H7 (cell line): Measurements from ENCODE around the gene KCNQ1. TPM values are rescaled to one million over a fixed set of nuclear protein-coding genes. Genes with fewer than 3 reads are reported as not detected.
A peak's percentile ranks its signal among the peaks of the same experiment; 100 is the strongest.

Experiments
- DNase-seq: peaks from one replicate; pipeline ENCODE4 v3.0.0; 2012
- H3K27me3 ChIP-seq: 2 replicates; pipeline ENCODE4 v1.6.0; 2011; ENCODE audit warnings: mild to moderate bottlenecking, low read length; ENCODE audit not compliant: control insufficient read depth, insufficient read depth
- H3K36me3 ChIP-seq: replicated peaks from 2 replicates; pipeline ENCODE4 v1.5.1; 2011; ENCODE audit warnings: low read length; ENCODE audit not compliant: control insufficient read depth, insufficient read depth
- H3K4me3 ChIP-seq: 2 replicates; pipeline ENCODE4 v1.5.1; 2011; ENCODE audit warnings: low read depth, mild to moderate bottlenecking, control low read depth, low read length, moderate library complexity; ENCODE audit not compliant: insufficient read depth
- total RNA-seq: library from RNA; depleted of rRNA; stranded (reverse); fragments of >200 nt; shearing (Covaris generic); gene quantifications from 2 replicates; pipeline ENCODE4 v1.2.3, GENCODE V29; 2014

The KCNQ1 gene
- total RNA-seq, 1 experiment from 2014 or later = 0.48 TPM

DNA sequence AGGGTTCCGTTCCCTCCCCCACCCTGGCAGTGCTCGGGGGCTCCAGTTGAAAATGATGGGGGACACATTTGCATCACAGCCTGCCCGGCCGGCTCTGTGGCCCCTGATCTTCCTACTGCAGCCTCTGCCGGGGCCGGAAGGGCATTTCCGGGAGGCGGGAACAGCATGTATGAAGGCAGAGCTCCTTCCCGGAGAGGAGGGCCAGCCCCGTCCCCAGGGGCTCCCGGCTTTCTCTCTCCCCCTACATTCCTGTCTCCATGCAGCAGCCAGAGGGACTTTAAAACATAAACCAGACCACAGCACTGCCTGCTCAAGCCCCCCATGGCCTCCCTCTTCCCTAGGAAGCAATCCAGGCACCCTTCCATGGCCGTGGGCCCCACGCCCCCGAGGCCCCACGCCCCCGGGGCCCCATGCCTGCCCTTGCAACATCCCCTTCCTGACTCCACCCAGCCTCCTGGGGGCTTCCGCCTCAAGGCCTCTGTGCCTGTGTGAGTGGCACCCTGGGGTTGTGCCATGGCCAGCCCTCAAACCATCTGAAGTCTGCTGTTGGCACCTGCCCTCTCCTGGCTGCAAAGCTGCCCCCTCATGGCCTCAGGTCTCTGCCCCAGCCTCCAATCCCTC is 367.7 kb downstream of the KCNQ1 start:
- no peak overlapping the region for H3K4me3 ChIP-seq
- peaks cover 6% of the 10 kb centered on the region for H3K27me3 ChIP-seq
- H3K36me3 ChIP-seq = no peaks in the 10 kb centered on the region
- DNase-seq = peak; percentile 85

DNA sequence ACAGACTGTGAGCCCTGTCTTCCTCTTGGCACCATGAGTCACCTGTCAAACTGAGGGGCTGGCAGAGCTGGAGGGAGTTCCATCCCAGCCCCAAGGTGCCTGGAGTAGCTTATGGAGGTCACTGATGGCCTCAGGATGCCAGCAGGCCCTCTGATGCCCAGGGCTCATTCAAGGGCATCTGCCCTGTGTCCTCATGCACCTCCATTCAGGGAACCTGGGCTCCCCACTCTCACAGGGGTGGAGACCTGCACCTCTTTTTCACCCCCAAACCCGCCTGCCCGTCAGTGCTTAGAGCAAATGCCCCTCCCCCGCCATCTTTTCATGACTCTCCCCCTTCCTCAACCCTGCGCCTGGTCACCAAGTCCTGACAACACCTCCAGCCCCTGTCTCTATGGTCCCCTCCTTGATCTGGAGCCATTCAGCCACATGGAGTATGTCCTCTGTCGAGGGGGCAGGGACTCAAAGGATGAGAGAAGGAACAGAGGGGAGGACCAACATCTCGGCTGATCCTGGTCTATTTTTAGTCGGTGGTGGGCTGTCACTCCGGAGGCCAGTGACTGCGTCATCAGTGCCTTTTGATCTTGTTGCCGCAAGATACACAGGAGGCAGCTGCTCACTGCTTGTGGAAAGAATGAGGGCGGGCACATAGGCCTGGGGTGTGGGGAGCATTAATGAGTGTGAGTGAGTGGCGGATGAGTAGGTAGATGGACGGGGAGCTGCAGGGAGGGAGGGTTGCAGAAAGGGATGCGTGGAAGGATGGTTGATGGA is 368.5 kb downstream of the KCNQ1 start:
- no peaks in the 10 kb centered on the region for H3K36me3 ChIP-seq
- DNase-seq = no peak
- peaks cover 6% of the 10 kb centered on the region for H3K27me3 ChIP-seq
- no peak overlapping the region for H3K4me3 ChIP-seq

DNA sequence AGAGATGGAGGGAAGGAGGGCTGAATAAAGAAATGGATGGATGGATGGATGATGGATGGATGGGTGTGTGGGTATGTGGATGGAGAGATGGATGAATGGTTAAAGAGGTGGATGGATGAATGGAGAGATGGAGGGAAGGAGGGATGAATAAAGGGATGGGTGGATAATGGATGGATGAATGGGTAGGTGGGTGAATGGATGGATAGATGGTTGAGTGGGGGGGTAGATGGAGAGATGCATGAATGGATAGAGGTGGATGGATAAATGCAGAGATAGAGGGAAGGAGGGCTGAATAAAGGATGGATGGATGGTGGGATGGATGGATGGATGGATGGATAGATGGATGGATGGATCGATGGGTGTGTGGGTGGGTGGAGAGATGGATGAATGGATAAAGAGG is 369.2 kb downstream of the KCNQ1 start:
- Histone ChIP-seq H3K4me3 (no peak overlapping the region), H3K27me3 (peaks cover 6% of the 10 kb centered on the region), H3K36me3 (no peaks in the 10 kb centered on the region)
- no peak for DNase-seq

DNA sequence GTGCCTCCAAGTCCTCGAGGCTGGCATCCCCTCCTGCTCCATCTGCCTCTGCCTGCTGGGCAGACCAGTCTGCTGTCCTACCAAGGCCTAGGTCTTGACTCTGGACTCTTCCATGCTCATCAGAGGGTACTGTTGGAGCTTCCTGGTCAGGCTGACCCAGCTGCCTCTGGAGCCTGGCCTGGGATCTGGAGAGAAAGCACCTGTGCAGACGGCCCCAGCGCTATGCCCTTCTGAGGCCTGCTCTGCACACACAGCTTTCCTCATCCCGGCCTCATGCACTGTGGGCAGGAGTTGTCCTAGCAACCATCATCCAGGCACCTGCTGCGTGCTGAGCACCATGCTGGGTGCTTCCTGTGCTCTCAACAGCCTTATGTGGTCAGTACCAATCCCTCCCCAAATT is 369.9 kb downstream of the KCNQ1 start:
- no peak for DNase-seq
- peaks cover 4% of the 10 kb centered on the region for H3K27me3 ChIP-seq
- no peak overlapping the region for H3K4me3 ChIP-seq
- H3K36me3 ChIP-seq = no peaks in the 10 kb centered on the region

DNA sequence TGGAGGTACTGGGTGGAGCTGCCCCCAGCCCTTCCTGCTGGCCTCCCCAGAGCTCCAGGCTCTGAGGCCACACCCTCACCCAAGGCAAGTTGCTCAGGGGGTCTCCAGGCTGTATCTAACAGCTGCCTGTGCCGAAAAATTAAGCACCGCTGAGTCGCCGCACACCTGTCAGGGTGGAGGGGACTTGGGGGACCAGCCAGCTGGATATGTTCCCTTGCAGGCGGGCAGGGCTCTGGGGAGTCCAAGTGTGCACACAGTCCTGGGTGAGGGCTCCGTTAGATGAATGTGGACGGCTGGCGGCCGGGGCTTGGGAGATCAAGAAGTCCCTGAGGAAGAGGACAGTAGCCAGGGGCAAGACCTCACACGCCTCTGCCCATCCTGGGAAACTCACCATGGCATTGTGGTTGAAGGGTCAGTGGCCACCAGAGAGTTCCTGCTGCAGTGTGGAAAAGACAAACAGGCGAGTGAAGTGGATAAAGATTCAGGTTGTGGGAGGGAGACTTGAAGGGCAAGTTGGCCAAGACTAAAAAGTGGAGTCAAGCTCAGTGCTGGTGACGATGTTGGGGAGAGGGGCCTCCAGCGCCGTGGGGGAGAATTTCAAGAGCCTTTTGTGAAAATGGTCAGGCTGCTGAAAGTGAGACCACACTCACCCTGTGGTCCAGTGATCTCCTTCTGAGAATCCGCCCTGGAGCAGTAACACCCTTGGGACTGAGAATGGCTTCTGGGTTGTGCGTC is 371.1 kb downstream of the KCNQ1 start:
- DNase-seq = no peak
- no peak overlapping the region for H3K4me3 ChIP-seq

DNA sequence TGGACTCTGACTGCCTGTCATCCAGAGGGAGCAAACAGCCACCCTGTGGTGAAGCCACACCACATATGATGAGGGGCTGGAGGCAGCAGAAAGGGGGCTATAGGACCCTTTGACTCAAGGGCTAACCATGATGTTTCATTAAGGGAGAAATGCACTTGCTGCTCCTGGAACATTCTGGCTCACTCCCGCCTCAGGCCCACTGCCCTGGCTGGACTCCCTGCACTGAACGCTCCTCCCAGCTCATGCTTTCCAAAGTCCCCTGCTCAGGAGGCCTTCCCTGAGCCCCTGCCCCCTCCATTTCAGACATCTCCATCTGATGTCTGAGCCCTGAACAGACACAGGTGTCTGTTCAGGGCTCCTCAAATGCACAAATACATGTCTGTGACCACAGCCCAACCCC is 371.7 kb downstream of the KCNQ1 start:
- Histone ChIP-seq H3K27me3 (peaks cover 4% of the 10 kb centered on the region), H3K36me3 (no peaks in the 10 kb centered on the region)
- no peak for DNase-seq

More for the DNA sequence above, 371.1 kb downstream of the KCNQ1 start:
- H3K27me3 ChIP-seq = peaks cover 4% of the 10 kb centered on the region
- no peaks in the 10 kb centered on the region for H3K36me3 ChIP-seq

DNA sequence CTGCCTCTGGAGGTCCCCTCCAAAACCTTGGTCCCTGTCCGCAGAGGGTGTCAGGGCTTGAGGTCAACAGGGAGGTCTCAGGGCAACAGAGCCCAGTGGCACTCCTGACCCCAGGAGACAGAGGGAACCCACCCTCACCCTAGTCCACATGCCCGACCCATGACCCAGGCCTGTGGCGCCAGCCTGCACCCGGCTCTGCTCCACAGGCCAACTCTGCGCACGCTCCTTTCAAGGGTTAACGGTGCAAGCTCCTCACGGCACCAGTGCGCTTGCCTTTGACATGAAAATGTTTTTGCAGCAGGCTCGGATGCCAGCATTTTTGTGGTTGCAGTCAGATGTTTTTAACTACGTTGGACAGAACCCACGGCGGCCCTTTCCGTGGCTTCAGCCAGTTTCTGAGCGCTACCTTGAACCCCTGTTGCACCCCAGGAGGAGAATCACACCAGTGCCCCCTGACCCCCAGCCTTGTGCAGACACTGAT is 372.2 kb downstream of the KCNQ1 start:
- peaks cover 4% of the 10 kb centered on the region for H3K27me3 ChIP-seq
- H3K36me3 ChIP-seq = no peaks in the 10 kb centered on the region
- H3K4me3 ChIP-seq = no peak overlapping the region
- no peak for DNase-seq

More for the DNA sequence above, 371.7 kb downstream of the KCNQ1 start:
- H3K4me3 ChIP-seq = no peak overlapping the region

DNA sequence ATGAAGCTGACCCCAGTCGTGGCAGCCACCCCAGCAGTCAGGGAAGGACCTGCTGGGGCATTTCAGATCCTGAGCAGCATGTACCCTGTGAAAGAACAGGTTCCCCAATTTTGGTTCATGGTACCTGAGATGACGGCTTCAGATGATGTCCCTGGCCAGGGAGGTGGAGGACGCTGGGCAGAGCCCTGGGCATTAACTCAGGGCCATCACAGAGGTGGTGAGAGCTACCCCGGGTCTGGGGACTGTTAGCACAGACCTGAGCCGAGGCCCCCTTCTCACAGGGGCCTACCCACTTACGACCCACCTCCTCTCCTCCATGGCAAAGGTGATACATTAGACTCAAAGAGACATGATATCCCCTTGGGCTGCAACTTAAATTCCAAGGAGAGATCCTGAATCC is 372.6 kb downstream of the KCNQ1 start:
- Histone ChIP-seq H3K36me3 (no peaks in the 10 kb centered on the region), H3K27me3 (peaks cover 4% of the 10 kb centered on the region), H3K4me3 (no peak overlapping the region)
- DNase-seq = no peak

DNA sequence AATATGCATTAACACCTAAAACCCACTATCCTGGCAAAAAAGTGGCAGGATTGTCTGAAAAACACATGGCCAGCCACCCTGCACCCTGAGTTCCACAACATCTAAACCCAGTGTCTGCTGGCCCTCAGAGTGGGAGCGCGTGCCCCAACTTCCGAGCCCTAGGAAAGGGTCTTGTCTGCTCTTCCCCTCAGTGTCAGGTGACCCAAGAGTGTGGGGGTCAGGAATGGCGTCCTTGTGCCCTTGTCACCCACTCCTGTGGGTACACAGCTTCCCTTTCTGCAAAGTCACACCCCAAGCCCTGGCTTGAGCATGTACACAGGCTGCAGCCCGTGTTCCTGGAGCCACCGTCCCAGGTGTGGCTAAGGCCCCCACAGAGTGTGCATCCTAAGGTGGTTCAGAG is 373.2 kb downstream of the KCNQ1 start:
- Histone ChIP-seq H3K27me3 (peaks cover 3% of the 10 kb centered on the region), H3K4me3 (no peak overlapping the region), H3K36me3 (no peaks in the 10 kb centered on the region)
- no peak for DNase-seq

DNA sequence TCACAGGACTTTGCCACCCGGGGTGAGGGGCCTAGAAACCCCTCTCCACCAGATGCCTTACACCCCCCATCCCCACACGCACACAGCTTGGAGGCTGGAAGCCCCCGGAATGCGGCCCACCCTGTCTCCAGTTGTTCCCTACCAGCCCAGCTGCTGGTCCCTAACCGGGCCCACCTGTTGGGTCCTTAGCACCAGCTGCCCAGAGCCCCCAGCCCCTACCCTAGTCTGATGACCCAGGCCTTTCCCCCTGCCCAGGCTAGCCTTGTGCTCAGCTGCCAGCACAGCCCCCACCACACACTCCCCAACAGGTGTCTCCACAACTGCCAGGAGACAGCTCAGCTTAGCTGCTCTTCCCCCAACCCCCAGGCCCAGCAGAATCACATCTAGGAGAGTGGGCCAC is 373.7 kb downstream of the KCNQ1 start:
- no peak for DNase-seq
- no peaks in the 10 kb centered on the region for H3K36me3 ChIP-seq
- peaks cover 3% of the 10 kb centered on the region for H3K27me3 ChIP-seq
- no peak overlapping the region for H3K4me3 ChIP-seq

DNA sequence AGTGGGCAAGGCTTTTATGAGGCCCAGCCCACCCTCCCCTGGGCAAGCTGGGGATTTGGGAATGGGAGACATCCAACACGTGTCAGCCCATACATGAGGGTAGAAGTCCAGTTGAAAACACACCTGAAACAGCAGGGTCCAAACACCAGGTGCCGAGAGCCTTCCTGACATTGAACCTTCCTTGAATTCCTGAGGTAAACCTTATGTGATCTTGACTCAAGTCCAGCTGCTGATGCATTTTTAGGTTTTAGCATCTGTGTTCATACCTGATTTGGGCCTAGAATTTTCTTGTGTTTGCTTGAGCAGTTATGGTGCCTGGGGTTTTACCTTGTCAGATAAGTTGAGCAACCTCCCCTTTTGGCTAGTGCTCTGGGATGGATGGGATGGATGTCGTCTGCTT is 374.5 kb downstream of the KCNQ1 start:
- DNase-seq = no peak
- Histone ChIP-seq H3K36me3 (no peaks in the 10 kb centered on the region), H3K27me3 (peaks cover 3% of the 10 kb centered on the region), H3K4me3 (no peak overlapping the region)

DNA sequence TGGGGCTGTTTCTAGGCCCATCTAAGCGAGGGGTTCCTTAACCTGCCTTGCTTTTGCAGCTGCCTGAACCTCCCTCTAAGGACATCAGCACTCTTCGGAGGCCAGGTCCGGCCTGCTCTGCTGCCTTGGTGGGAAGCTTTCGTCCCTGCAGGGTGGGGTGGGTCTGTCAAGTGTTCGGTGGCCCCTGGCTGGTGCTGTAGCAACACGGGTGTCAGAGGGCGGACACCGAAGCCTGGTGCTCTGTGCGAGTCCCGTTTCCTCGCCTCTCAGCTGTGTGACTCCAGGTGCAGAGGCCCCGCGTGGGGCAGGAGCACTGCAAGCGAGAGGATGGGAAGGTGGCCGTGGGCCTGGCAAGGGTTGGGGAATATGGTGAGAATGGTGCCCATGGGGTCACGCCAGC is 376.2 kb downstream of the KCNQ1 start:
- Histone ChIP-seq H3K36me3 (no peaks in the 10 kb centered on the region), H3K27me3 (peaks cover 3% of the 10 kb centered on the region), H3K4me3 (no peak overlapping the region)
- DNase-seq = no peak

DNA sequence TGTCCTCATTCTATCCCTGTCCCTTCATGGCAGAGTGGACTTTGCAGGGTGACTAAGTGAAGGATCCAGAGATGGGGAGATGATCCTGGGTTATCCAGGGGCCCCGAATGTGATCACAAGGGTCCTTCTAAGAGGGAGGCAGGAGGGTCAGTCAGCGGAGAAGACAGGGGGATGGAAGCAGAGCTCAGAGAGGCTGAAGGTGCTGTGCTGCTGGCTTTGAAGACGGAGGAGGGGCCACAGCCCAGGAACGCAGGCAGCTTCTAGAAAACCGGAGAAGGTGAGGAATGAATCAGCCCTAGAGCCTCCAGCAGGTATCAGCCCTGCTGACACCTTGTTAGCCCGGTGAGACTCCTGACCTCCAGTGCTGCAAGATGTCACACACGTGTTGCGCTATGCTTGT is 377.1 kb downstream of the KCNQ1 start:
- Histone ChIP-seq H3K36me3 (no peaks in the 10 kb centered on the region), H3K4me3 (no peak overlapping the region), H3K27me3 (no peaks in the 10 kb centered on the region; the same call in none of the 2 replicates)
- DNase-seq = no peak

DNA sequence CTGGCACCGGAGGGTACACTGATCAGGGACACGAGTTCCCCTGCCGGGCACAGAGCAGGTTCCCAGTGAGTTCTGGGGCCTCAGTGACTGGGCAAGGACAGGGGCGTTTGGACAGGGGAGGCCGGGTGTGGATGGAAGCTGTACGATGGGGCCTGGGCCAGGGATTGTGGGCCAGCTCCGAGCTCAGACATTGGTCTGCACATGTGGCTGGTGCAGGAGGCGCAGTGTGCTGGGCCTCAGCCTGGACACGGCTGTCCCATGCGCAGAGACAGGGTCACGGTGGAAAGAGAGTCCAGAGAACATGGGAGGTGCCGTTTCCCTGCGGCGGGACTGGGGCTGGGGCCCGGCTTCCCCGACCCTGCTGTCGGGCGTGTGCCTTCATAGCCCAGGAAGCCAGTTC is 380.0 kb downstream of the KCNQ1 start:
- H3K27me3 ChIP-seq = peaks cover 1% of the 10 kb centered on the region
- DNase-seq = no peak
- H3K36me3 ChIP-seq = no peaks in the 10 kb centered on the region
- H3K4me3 ChIP-seq = no peak overlapping the region
